ENCODE measurements around the gene TIMM10. TPM values are rescaled to one million over a fixed set of nuclear protein-coding genes. Genes with fewer than 3 reads are reported as not detected.
A peak's percentile ranks its signal among the peaks of the same experiment; 100 is the strongest.

TIMM10 gene
- total RNA-seq, 1 donor from 2014 or later, result 19.1 TPM

DNA sequence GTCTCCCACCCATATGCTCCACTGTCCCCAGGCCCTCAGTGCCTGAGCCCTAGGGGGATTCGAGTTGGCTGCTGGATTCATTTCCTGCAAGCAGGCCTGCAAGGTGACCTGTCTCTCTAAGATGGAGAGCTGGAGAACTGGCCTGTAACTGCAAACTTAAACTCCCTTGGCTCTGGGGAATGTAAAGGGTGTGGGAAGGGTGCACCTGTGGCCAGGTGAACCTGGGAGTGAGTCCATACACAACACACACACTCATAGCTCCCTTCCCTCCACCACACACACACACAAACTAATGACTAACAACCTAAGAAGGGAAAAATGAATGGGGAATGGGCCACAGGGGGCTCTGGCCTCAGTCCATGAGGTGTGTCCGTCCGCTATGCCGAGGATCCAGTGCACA lies 21.4 kb upstream of the TIMM10 start:
- DNase-seq (ENCODE audit: low spot score), result no peak
- Histone ChIP-seq H3K4me3 (no peak overlapping the region), H3F3A (ENCODE audit: low read depth) (no peaks in the 10 kb centered on the region), H3K36me3 (no peaks in the 10 kb centered on the region), H2AFZ (replicated peaks) (no peak overlapping the region), H3K4me1 (no peaks in the 10 kb centered on the region), H3K27ac (no peak overlapping the region), H3K79me2 (ENCODE audit: low read depth) (no peaks in the 10 kb centered on the region), H3K9ac (no peak overlapping the region), H4K20me1 (ENCODE audit: low read depth) (no peaks in the 10 kb centered on the region), H3K4me2 (no peak overlapping the region), H3K9me3 (ENCODE audit: low read depth) (no peaks in the 10 kb centered on the region), H3K27me3 (no peaks in the 10 kb centered on the region)
- H3K36me3 Mint-ChIP-seq, result peaks cover 22% of the 10 kb centered on the region
- H3K4me1 Mint-ChIP-seq, result peaks cover 7% of the 10 kb centered on the region
- H3K27ac Mint-ChIP-seq, result no peak overlapping the region
- no peaks in the 10 kb centered on the region for H3K9me3 Mint-ChIP-seq
- no peak for TF ChIP-seq EZH2phosphoT487 (IDR thresholded peaks at IDR 0.05)
- TF ChIP-seq, protein P1, sequence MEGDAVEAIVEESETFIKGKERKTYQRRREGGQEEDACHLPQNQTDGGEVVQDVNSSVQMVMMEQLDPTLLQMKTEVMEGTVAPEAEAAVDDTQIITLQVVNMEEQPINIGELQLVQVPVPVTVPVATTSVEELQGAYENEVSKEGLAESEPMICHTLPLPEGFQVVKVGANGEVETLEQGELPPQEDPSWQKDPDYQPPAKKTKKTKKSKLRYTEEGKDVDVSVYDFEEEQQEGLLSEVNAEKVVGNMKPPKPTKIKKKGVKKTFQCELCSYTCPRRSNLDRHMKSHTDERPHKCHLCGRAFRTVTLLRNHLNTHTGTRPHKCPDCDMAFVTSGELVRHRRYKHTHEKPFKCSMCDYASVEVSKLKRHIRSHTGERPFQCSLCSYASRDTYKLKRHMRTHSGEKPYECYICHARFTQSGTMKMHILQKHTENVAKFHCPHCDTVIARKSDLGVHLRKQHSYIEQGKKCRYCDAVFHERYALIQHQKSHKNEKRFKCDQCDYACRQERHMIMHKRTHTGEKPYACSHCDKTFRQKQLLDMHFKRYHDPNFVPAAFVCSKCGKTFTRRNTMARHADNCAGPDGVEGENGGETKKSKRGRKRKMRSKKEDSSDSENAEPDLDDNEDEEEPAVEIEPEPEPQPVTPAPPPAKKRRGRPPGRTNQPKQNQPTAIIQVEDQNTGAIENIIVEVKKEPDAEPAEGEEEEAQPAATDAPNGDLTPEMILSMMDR (IDR thresholded peaks at IDR 0.05), result no peak
- no peak overlapping the region for H3K4me3 Mint-ChIP-seq
- H3K27me3 Mint-ChIP-seq (ENCODE audit: insufficient read depth, low read depth), result peaks cover 4% of the 10 kb centered on the region

GRCh38 chr11:57549983-57550382 lies 19.4 kb upstream of the TIMM10 start:
- no peak overlapping the region for H3K4me2 ChIP-seq
- Mint-ChIP-seq H3K4me1 (peaks cover 7% of the 10 kb centered on the region), H3K4me3 (peak overlapping the region; percentile 55), H3K27ac (no peak overlapping the region), H3K9me3 (no peaks in the 10 kb centered on the region), H3K27me3 (ENCODE audit: insufficient read depth, low read depth) (peaks cover 4% of the 10 kb centered on the region), H3K36me3 (peaks cover 19% of the 10 kb centered on the region)
- no peak for DNase-seq (ENCODE audit: low spot score)
- H3K79me2 ChIP-seq (ENCODE audit: low read depth), result no peaks in the 10 kb centered on the region
- H2AFZ ChIP-seq (replicated peaks), result no peak overlapping the region
- H3K9me3 ChIP-seq (ENCODE audit: low read depth), result no peaks in the 10 kb centered on the region
- TF ChIP-seq EZH2phosphoT487 (IDR thresholded peaks at IDR 0.05), result no peak
- TF ChIP-seq EZH2 (IDR thresholded peaks at IDR 0.05), result no peak
- TF ChIP-seq, protein P1 (IDR thresholded peaks at IDR 0.05), result no peak
- H4K20me1 ChIP-seq (ENCODE audit: low read depth), result no peaks in the 10 kb centered on the region
- no peaks in the 10 kb centered on the region for H3K4me1 ChIP-seq
- H3K27ac ChIP-seq, result no peak overlapping the region
- H3K36me3 ChIP-seq, result no peaks in the 10 kb centered on the region
- H3F3A ChIP-seq (ENCODE audit: low read depth), result no peaks in the 10 kb centered on the region
- H3K27me3 ChIP-seq, result no peaks in the 10 kb centered on the region
- H3K9ac ChIP-seq, result no peak overlapping the region
- H3K4me3 ChIP-seq, result no peak overlapping the region

DNA sequence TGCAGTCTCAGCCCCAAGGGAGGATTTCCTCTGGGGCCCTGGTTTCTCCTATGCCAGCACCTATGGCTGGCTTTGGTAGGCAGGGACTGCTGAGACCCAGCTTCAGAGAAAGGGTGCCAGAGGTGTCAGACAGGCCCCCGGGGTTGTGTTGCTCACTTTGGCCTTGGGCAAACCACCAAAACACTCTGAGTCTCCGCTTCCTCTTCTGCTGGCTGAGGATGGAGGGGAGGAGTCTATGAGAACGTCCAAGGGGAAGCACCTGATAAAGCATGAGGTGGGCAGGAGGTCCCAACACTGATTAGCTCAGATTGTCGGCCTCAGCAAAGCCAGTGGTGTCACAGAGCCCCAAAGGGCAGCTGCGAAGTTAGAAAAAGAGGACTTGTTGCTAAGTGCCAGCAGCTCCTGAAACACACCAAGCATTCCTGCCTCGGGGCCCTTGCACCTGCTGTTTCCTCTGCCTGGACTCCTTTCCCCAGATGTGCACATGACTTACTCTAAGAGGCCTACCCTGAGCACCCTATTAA lies 17.4 kb upstream of the TIMM10 start:
- peaks cover 3% of the 10 kb centered on the region for H3K4me1 ChIP-seq
- H2AFZ ChIP-seq (replicated peaks), result no peak overlapping the region
- no peaks in the 10 kb centered on the region for H3K36me3 ChIP-seq
- peaks cover 11% of the 10 kb centered on the region for H3K36me3 Mint-ChIP-seq
- no peak overlapping the region for H3K4me3 Mint-ChIP-seq
- H3F3A ChIP-seq (ENCODE audit: low read depth), result no peaks in the 10 kb centered on the region
- H3K9ac ChIP-seq, result no peak overlapping the region
- no peaks in the 10 kb centered on the region for H3K9me3 Mint-ChIP-seq
- H4K20me1 ChIP-seq (ENCODE audit: low read depth), result no peaks in the 10 kb centered on the region
- H3K4me1 Mint-ChIP-seq, result peaks cover 10% of the 10 kb centered on the region
- DNase-seq (ENCODE audit: low spot score), result no peak
- no peak overlapping the region for H3K4me2 ChIP-seq
- no peaks in the 10 kb centered on the region for H3K9me3 ChIP-seq (ENCODE audit: low read depth)
- H3K27ac ChIP-seq, result peak overlapping the region; percentile 21
- no peak for TF ChIP-seq EZH2 (IDR thresholded peaks at IDR 0.05)
- no peak for TF ChIP-seq EZH2phosphoT487 (IDR thresholded peaks at IDR 0.05)
- TF ChIP-seq, protein P1 (IDR thresholded peaks at IDR 0.05), result no peak
- peaks cover 4% of the 10 kb centered on the region for H3K27me3 Mint-ChIP-seq (ENCODE audit: insufficient read depth, low read depth)
- no peak overlapping the region for H3K4me3 ChIP-seq
- H3K79me2 ChIP-seq (ENCODE audit: low read depth), result no peaks in the 10 kb centered on the region
- no peaks in the 10 kb centered on the region for H3K27me3 ChIP-seq
- H3K27ac Mint-ChIP-seq, result no peak overlapping the region
